Measurements from ENCODE around the gene DIDO1.

The DIDO1 gene
- 310 to 321 reads per million in 2 donors for total RNA-seq

- DNase-seq = peak; percentile 82
These were observed at the start of gene DIDO1 for GRCh38 chr20:62926229-62927127. Gene DIDO1, minus strand, starts transcription at chr20:62926505.

GRCh38 chr20:62975251-62975760, 49.0 kb upstream of the DIDO1 start:
- no peak for DNase-seq

DNA sequence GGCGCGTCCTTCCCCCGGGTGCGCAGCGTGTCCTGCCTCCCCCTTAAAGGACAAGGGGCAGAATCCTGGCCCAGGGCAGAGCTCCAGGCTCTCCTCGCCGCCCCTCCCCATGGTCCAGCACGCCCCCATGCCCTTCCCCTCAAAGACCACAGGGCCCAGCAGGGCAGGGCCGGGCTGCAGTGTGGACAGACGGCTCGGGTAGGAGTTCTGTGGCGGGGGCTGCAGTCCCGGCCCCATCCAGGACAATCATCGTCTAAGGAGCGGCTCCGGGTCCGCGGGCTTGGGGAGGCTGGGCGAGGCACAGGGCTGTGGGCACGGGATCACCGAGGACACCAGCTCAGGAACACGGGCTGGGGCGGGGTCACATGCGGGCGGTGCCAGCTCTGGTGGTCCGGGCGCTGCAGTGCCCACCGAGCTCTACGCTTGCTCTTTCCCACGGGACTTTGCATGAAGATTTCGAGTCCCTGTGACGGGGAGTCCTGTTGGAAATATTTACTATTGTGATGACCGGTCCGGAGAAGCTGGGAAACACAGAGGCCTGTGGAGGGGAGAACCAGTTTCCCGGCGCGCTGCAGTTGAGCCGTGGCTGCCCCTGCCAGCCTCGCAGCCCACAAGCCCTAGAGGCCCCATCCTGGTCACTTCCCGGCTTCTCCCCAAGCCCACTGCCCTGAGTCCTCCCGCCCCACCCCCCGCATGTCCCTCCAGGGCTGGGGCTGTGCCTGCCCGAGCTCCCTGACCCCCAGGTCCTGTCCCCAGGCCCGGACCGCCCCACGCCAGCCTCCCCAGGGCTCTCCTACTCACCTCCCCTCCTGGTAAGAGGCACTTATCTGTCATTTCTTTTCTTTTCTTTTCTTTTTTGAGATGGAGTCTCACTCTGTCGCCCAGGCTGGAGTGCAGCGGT, 46.8 kb upstream of the DIDO1 start:
- DNase-seq = no peak

DNA sequence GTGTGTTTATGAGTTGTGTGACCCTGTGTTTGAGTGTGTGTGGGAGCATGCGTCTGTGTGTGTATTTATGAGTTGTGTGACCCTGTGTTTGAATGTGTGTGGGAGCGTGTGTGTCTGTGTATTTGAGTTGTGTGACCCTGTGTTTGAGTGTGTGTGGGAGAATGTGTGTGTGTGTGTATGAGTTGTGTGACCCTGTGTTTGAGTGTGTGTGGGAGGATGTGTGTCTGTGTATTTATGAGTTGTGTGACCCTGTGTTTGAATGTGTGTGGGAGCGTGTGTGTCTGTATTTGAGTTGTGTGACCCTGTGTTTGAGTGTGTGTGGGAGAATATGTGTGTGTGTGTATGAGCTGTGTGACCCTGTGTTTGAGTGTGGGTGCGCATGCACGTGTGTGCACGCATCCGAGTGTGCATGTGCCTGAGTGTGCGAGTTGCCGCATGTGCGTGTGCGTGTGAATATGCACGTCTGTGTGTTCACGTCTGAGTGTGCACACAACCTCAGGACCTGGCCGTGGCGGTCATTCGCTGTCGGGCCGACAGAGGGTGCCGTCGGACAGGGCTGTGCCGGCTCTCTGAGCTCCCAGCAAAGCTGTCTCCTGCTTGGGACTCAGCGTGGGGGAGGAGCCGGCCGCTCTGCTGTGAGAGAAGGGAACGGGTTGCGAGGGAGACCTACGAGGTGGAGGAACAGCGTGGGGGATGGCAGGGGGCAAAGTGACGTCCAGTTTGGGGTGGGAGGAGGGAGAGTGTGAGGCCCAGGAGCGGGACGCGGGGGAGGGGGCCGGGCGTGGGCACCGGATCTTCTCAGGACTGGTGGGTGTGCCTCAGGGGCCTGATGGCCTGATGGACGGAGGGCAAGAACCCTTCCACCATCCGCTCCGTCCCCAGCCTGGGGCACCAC, 45.9 kb upstream of the DIDO1 start:
- peak; percentile 63 for DNase-seq

DNA sequence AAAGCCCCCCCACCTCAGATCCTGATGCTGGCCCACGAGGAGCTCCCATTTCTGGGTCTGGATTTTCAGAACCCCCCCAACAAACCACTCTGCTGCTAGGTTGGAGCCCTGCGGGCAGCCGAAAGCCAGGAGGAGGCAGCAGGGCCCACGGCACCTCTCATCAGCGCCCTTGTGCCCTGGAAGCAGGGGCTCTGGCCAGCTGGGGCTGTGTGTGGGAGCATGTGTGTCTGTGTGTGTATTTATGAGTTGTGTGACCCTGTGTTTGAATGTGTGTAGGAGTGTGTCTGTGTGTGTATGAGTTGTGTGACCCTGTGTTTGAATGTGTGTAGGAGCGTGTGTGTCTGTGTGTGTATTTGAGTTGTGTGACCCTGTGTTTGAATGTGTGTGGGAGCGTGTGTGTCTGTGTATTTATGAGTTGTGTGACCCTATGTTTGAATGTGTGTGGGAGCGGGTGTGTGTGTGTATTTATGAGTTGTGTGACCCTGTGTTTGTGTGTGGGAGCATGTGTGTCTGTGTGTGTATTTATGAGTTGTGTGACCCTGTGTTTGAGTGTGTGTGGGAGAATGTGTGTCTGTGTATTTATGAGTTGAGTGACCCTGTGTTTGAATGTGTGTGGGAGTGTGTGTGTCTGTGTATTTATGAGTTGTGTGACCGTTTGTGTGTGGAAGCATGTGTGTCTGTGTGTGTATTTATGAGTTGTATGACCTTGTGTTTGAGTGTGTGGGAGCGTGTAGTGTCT, 45.1 kb upstream of the DIDO1 start:
- no peak for DNase-seq

DNA sequence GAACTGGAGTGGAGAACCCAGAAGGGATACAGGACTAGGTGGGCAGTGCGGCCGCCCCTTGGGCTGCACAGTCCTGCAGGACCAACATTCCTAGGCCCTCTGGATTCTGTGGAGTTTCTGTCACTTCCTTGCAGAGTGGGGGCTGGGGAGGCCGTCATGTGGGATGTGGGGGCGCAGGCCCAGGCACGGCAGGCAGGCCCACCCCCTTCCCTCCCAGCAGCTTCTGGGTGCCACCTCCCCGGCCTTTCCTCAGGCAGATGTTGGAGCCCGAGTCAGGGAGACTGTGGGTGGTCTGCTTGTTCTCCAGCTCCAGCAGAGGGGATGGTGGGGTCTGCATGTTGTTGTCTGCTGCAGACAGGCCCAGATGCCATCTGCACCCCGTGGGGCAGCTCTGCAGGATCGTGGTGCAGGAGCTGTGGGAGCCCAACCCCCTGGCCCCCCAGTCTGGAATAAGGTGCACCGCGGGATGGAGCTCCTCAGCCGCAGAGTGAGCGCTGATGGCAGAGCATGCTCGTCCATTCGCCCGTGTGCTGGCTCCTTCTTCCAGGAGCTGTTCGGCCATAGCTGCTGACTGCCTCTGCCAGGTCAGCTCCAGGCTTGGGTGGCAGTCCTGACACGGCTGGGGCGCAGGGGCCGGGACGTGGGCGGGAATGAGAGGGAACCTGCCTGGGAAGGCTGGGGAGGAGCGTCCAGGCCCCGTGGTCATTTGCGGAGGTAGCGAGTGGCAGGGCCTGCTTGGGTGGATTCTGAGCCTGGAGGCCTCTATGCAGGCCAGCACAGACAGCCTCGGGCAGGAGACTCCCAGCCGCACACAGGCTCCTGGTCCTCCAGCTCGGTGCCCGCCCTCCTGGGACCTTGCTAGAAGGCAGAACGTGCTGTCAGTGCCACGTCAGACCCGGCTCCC, 44.3 kb upstream of the DIDO1 start:
- no peak for DNase-seq

DNA sequence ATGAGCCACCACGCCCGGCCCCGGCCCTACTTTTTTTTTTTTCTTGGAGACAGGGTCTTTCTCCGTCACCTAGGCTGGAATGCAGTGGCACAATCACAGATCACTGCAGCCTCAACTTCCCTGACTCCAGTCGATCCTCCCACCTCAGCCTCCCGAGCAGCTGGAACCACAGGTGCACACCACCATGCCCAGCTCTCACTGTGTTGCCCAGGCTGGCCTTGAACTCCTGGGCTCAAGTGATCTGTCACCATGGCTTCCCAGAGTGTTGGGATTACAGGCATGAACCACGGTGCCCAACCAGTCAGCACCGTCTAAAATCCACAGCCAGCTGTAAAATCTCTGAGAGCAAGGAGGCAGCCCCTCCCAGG, 43.6 kb upstream of the DIDO1 start:
- no peak for DNase-seq

DNA sequence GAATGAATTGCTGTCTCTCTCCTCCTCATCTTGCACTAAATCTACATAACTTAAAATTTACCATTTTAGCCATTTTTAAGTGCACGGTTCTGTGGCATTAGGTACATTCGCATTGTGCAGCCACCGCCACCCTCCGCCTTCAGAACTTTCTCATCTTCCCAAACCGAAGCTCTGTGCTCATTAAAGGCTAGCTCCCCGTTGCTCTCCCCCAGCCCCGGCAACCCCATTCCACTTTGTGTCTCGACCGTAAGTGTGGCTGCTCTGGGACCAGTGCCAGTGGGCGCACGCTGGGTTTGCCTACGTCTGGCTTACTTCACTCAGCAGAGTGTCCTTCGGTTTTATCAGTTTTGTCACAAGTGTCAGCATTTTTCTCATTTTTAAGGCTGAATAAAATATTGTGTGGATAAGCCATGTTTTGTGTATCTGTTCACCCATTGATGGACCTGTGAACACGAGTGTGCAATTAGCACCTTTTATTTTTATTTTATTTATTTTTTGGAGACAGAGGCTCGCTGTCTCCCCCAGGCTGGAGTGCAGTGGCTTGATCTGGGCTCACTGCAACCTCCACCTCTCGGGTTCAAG, 43.0 kb upstream of the DIDO1 start:
- DNase-seq = no peak

GRCh38 chr20:62968378-62969178, 42.3 kb upstream of the DIDO1 start:
- DNase-seq = no peak

DNA sequence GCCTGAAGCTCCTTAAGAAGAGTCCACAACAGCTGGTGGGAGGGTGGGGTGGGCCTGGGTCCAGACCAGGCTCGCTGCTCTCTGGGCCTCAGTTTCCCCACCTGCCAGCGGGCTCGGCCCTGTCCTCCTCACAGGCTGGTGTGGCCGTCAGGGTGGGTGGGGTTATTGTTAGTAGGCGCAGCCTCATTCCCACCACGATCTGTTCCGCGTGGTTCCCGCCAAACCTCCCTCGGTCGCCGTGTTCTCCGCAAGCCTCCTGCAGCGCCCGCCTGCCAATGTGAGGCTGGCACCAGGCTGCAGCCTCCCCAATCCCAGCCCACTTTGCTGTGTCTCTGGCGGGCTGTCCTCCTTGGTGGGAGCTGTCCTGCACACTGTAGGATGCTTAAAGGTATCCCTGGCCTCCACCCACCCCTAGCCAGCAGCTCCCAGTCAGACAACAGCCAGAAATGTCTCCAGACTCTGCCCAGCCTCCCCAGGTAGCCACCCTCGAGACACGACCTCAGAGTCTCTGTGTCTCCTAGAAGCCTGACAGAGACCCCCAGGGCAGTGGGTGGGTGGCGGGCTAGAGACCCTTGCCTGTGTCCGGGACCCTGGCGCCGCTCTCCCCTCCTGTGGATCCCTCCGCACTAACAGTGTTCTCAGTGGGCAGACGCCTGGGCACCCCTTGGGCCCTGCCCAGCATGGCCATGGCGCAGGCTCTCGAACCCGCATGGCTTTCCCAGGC, 41.5 kb upstream of the DIDO1 start:
- DNase-seq = no peak

DNA sequence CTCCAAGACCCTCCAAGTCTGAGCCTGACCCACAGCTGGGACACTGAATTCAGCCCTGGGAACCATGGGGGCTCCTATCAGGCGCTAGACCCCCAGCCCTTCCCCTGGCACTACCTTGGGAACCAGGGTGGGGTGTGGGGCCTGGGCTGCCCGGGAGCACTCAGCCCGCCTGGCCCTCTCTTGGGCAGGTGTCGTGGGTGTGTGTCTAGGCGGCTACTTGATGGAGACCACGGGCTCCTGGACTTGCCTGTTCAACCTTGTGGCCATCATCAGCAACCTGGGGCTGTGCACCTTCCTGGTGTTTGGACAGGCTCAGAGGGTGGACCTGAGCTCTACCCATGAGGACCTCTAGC, 40.8 kb upstream of the DIDO1 start:
- DNase-seq = no peak

GRCh38 chr20:62966212-62967148, 40.2 kb upstream of the DIDO1 start:
- DNase-seq = no peak

DNA sequence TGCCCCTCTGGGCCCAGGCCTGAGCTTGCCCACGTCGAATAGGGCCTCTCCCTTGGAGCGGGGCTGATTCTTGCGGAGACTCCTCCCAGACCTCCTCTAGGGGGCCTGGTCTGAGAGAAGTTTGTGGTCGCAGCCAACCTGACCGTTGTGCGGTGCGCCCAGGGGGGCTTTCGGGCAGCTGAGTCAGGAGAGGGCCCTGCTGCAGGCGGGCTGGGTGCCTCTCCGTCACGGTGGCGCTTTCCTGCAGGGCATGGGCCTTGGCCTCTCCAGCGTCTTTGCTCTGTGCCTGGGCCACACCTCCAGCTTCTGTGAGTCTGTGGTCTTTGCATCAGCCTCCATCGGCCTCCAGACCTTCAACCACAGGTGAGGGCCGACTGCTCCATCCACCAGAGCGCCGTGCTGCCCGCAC, 39.1 kb upstream of the DIDO1 start:
- DNase-seq = no peak

DNA sequence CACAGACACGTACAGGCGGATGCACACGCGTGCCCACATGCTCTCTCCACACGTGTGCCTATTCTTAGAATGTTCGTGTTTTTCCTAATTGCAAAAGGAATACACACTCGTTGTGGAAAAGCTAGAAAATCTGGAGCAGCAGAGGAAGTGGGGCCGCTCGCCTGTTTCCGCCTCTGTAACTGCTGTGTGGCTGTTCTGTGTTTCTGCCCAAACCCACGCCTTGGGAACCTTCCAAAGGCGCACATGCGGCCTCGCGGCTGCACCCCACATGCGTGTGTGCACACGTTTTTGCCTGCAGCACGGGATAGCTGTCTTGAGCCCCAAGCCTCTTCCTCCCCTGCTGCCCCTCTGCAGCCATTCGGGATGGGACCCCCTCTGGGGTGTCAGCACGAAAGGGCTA, 38.4 kb upstream of the DIDO1 start:
- DNase-seq = no peak

- no peak for DNase-seq
These were observed 37.5 kb upstream of the DIDO1 start for GRCh38 chr20:62963614-62964397.

DNA sequence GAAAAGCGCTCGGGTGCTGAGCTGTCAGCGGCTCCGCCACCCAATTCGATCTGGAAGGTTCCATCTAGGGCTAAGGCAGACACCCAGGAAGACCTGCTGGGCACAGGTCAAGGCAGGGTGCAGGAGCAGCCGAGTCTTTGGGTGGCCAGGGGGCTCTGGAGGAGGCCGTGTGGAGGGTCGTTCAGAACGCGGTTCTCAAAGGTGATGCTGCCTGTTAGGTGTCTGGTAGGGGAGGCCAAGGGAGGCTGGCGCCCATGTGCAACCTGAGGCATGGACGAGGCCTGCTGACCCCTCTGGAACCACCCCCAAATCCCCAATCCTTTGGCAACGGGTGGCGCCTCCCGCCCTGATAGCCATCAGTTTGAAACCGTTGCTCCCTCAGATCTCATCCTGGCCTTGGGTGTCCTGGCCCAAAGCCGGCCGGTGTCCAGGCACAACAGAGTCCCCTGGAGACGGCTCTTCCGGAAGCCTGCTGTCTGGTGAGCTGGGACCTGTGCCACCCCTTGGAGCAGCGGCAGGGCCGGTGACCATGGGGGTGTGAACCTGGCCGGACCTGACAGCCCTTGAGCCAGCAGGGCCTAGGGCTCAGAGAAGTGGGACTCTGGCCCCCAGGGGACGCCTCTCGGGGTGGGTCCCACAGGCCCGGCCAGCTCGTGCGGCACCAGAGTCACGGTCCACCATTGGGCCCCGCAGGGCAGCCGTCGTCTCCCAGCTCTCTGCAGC, 36.7 kb upstream of the DIDO1 start:
- DNase-seq = no peak
